22Rv1 (cell line): ENCODE measurements around the gene SNX6.

Experiments used
- ZFX ChIP-seq: fragments of 450-650 bp; IDR thresholded peaks from 2 replicates; pipeline ENCODE4 v1.6.1; 2017; ENCODE audit warnings: antibody characterized with exemption, borderline replicate concordance
- TF ChIP-seq, protein P1 (sequence below): fragments of 450-650 bp; IDR thresholded peaks from 2 replicates; pipeline ENCODE4 v1.5.1; 2017; ENCODE audit warnings: mild to moderate bottlenecking

DNA sequence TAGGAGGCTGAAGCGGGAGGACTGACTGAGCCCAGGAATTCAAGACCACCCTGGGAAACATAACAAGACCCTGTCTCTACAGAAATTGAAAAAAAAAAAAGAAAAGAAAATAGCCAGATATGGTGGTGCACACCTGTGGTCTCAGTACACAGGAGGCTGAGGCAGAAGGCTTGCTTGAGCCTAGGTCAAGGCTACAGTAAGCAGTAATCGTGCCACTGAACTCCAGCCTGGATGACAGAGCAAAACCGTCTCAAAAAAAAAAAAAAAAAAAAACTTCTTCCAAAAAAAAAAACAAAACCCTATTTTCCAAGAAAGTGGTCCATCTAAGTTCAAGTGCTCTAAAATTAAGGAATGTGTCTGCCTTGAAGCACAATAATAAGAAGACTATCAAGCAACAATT lies 19.8 kb downstream of the SNX6 start:
- TF ChIP-seq, protein P1, sequence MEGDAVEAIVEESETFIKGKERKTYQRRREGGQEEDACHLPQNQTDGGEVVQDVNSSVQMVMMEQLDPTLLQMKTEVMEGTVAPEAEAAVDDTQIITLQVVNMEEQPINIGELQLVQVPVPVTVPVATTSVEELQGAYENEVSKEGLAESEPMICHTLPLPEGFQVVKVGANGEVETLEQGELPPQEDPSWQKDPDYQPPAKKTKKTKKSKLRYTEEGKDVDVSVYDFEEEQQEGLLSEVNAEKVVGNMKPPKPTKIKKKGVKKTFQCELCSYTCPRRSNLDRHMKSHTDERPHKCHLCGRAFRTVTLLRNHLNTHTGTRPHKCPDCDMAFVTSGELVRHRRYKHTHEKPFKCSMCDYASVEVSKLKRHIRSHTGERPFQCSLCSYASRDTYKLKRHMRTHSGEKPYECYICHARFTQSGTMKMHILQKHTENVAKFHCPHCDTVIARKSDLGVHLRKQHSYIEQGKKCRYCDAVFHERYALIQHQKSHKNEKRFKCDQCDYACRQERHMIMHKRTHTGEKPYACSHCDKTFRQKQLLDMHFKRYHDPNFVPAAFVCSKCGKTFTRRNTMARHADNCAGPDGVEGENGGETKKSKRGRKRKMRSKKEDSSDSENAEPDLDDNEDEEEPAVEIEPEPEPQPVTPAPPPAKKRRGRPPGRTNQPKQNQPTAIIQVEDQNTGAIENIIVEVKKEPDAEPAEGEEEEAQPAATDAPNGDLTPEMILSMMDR = no peak
- TF ChIP-seq ZFX = no peak
